ENCODE measurements around the gene CLOCK.

CLOCK gene

GRCh38 chr4:55397126-55397436 is 149.6 kb downstream of the CLOCK start:
- 5% methylated on average over 7 of the region's 7 CpGs for WGBS
- peaks cover 32% of the 10 kb centered on the region for H3K36me3 ChIP-seq (ENCODE audit: insufficient read depth, low read length)
- H3K9me3 ChIP-seq (ENCODE audit: insufficient read depth, low read depth, low read length) = no peaks in the 10 kb centered on the region
- peak overlapping the region; percentile 95 for H3K4me3 ChIP-seq (ENCODE audit: low read length)
- H3K4me1 ChIP-seq (ENCODE audit: insufficient read depth, low read length) = peaks cover 11% of the 10 kb centered on the region
- no peaks in the 10 kb centered on the region for H3K27me3 ChIP-seq (ENCODE audit: insufficient read depth, low read length)
- peak overlapping the region; percentile 89 for H3K9ac ChIP-seq (ENCODE audit: low read depth, low read length)
- no peak overlapping the region for H3K27ac ChIP-seq (ENCODE audit: low read depth, low read length)

GRCh38 chr4:55396308-55397125 is 150.2 kb downstream of the CLOCK start:
- Histone ChIP-seq H3K27ac (ENCODE audit: low read depth, low read length) (peak overlapping the region; percentile 81), H3K9me3 (ENCODE audit: insufficient read depth, low read depth, low read length) (no peaks in the 10 kb centered on the region), H3K9ac (ENCODE audit: low read depth, low read length) (peak overlapping the region; percentile 89), H3K27me3 (ENCODE audit: insufficient read depth, low read length) (no peaks in the 10 kb centered on the region), H3K4me1 (ENCODE audit: insufficient read depth, low read length) (peaks cover 11% of the 10 kb centered on the region), H3K4me3 (ENCODE audit: low read length) (peak overlapping the region; percentile 95), H3K36me3 (ENCODE audit: insufficient read depth, low read length) (peaks cover 30% of the 10 kb centered on the region)
- under 1% methylated on average over 41 of the region's 41 CpGs for WGBS

GRCh38 chr4:55395529-55396307 is 151.0 kb downstream of the CLOCK start, which contains the start of gene TMEM165:
TSS of gene TMEM165 (plus strand) at chr4:55395957. CDS start at chr4:55396190, 233 bp downstream.
- Histone ChIP-seq H3K4me1 (ENCODE audit: insufficient read depth, low read length) (peaks cover 11% of the 10 kb centered on the region), H3K4me3 (ENCODE audit: low read length) (peak within 1 kb of the TSS; percentile 95), H3K36me3 (ENCODE audit: insufficient read depth, low read length) (peaks cover 22% of the 10 kb centered on the region), H3K27me3 (ENCODE audit: insufficient read depth, low read length) (no peaks in the 10 kb centered on the region), H3K9me3 (ENCODE audit: insufficient read depth, low read depth, low read length) (no peaks in the 10 kb centered on the region), H3K9ac (ENCODE audit: low read depth, low read length) (peak within 1 kb of the TSS; percentile 89), H3K27ac (ENCODE audit: low read depth, low read length) (peak within 1 kb of the TSS; percentile 81)
- WGBS = under 1% methylated on average over 95 of the region's 95 CpGs

GRCh38 chr4:55395218-55395528 is 151.5 kb downstream of the CLOCK start:
- 4% methylated on average over 4 of the region's 4 CpGs for WGBS
- Histone ChIP-seq H3K4me1 (ENCODE audit: insufficient read depth, low read length) (peaks cover 11% of the 10 kb centered on the region), H3K27ac (ENCODE audit: low read depth, low read length) (no peak overlapping the region)

GRCh38 chr4:55393461-55394320 is 153.0 kb downstream of the CLOCK start:
- Histone ChIP-seq H3K9me3 (ENCODE audit: insufficient read depth, low read depth, low read length) (no peaks in the 10 kb centered on the region), H3K4me3 (ENCODE audit: low read length) (no peak overlapping the region), H3K27ac (ENCODE audit: low read depth, low read length) (no peak overlapping the region), H3K4me1 (ENCODE audit: insufficient read depth, low read length) (peaks cover 9% of the 10 kb centered on the region), H3K9ac (ENCODE audit: low read depth, low read length) (no peak overlapping the region), H3K27me3 (ENCODE audit: insufficient read depth, low read length) (no peaks in the 10 kb centered on the region), H3K36me3 (ENCODE audit: insufficient read depth, low read length) (peaks cover 11% of the 10 kb centered on the region)
- WGBS = 94% methylated on average over 4 of the region's 4 CpGs

More at GRCh38 chr4:55395218-55395528, 151.5 kb downstream of the CLOCK start:
- H3K4me3 ChIP-seq (ENCODE audit: low read length) = peak overlapping the region; percentile 95
- no peaks in the 10 kb centered on the region for H3K27me3 ChIP-seq (ENCODE audit: insufficient read depth, low read length)
- H3K9ac ChIP-seq (ENCODE audit: low read depth, low read length) = peak overlapping the region; percentile 89
- H3K9me3 ChIP-seq (ENCODE audit: insufficient read depth, low read depth, low read length) = no peaks in the 10 kb centered on the region
- H3K36me3 ChIP-seq (ENCODE audit: insufficient read depth, low read length) = peaks cover 20% of the 10 kb centered on the region

- H3K36me3 ChIP-seq (ENCODE audit: insufficient read depth, low read length) = no peaks in the 10 kb centered on the region
- H3K4me3 ChIP-seq (ENCODE audit: low read length) = no peak overlapping the region
- H3K27me3 ChIP-seq (ENCODE audit: insufficient read depth, low read length) = no peaks in the 10 kb centered on the region
- no peak overlapping the region for H3K27ac ChIP-seq (ENCODE audit: low read depth, low read length)
- no peak overlapping the region for H3K9ac ChIP-seq (ENCODE audit: low read depth, low read length)
- 92% methylated on average over 2 of the region's 2 CpGs for WGBS
- 0 out of 2 replicates have a peak, but pooled peaks cover 2% of the 10 kb centered on the region for H3K4me1 ChIP-seq (ENCODE audit: insufficient read depth, low read length)
- no peaks in the 10 kb centered on the region for H3K9me3 ChIP-seq (ENCODE audit: insufficient read depth, low read depth, low read length)
These were observed 159.9 kb downstream of the CLOCK start for GRCh38 chr4:55386840-55387239.

GRCh38 chr4:55386073-55386472 is 160.6 kb downstream of the CLOCK start:
- Histone ChIP-seq H3K9ac (ENCODE audit: low read depth, low read length) (no peak overlapping the region), H3K27ac (ENCODE audit: low read depth, low read length) (no peak overlapping the region), H3K27me3 (ENCODE audit: insufficient read depth, low read length) (no peaks in the 10 kb centered on the region), H3K9me3 (ENCODE audit: insufficient read depth, low read depth, low read length) (no peaks in the 10 kb centered on the region), H3K36me3 (ENCODE audit: insufficient read depth, low read length) (no peaks in the 10 kb centered on the region), H3K4me1 (ENCODE audit: insufficient read depth, low read length) (0 out of 2 replicates have a peak, but pooled peaks cover 2% of the 10 kb centered on the region), H3K4me3 (ENCODE audit: low read length) (no peak overlapping the region)

GRCh38 chr4:55385201-55385649 is 161.5 kb downstream of the CLOCK start:
- Histone ChIP-seq H3K4me1 (ENCODE audit: insufficient read depth, low read length) (0 out of 2 replicates have a peak, but pooled peaks cover 2% of the 10 kb centered on the region), H3K27ac (ENCODE audit: low read depth, low read length) (no peak overlapping the region), H3K27me3 (ENCODE audit: insufficient read depth, low read length) (no peaks in the 10 kb centered on the region), H3K9me3 (ENCODE audit: insufficient read depth, low read depth, low read length) (no peaks in the 10 kb centered on the region), H3K4me3 (ENCODE audit: low read length) (no peak overlapping the region), H3K9ac (ENCODE audit: low read depth, low read length) (no peak overlapping the region), H3K36me3 (ENCODE audit: insufficient read depth, low read length) (no peaks in the 10 kb centered on the region)
- WGBS = 92% methylated on average over 3 of the region's 3 CpGs

- no peak overlapping the region for H3K4me3 ChIP-seq (ENCODE audit: low read length)
- H3K9me3 ChIP-seq (ENCODE audit: insufficient read depth, low read depth, low read length) = no peaks in the 10 kb centered on the region
- no peak overlapping the region for H3K9ac ChIP-seq (ENCODE audit: low read depth, low read length)
- no peaks in the 10 kb centered on the region for H3K27me3 ChIP-seq (ENCODE audit: insufficient read depth, low read length)
- no peak overlapping the region for H3K27ac ChIP-seq (ENCODE audit: low read depth, low read length)
- 94% methylated on average over 2 of the region's 3 CpGs for WGBS
- H3K36me3 ChIP-seq (ENCODE audit: insufficient read depth, low read length) = no peaks in the 10 kb centered on the region
- 0 out of 2 replicates have a peak, but pooled peaks cover 2% of the 10 kb centered on the region for H3K4me1 ChIP-seq (ENCODE audit: insufficient read depth, low read length)
These were observed 164.2 kb downstream of the CLOCK start for GRCh38 chr4:55382488-55383003.

GRCh38 chr4:55381502-55381901 is 165.2 kb downstream of the CLOCK start:
- no peak overlapping the region for H3K4me3 ChIP-seq (ENCODE audit: low read length)
- H3K9me3 ChIP-seq (ENCODE audit: insufficient read depth, low read depth, low read length) = no peaks in the 10 kb centered on the region
- WGBS = 91% methylated on average over 7 of the region's 7 CpGs
- H3K9ac ChIP-seq (ENCODE audit: low read depth, low read length) = no peak overlapping the region
- H3K27me3 ChIP-seq (ENCODE audit: insufficient read depth, low read length) = no peaks in the 10 kb centered on the region
- no peaks in the 10 kb centered on the region for H3K36me3 ChIP-seq (ENCODE audit: insufficient read depth, low read length)
- no peak overlapping the region for H3K27ac ChIP-seq (ENCODE audit: low read depth, low read length)
- 0 out of 2 replicates have a peak, but pooled peaks cover 2% of the 10 kb centered on the region for H3K4me1 ChIP-seq (ENCODE audit: insufficient read depth, low read length)

All from HUES64 (cell line).